IPS-20b (cell line): ENCODE data around the gene AQP1.

Source experiments
- H3K27ac ChIP-seq: one replicate; pipeline ENCODE4 v1.5.1; 2013; ENCODE audit warnings: low read length
- H3K27me3 ChIP-seq: 2 replicates; pipeline ENCODE4 v1.6.1; 2013; ENCODE audit warnings: mild to moderate bottlenecking, low read length, inconsistent platforms; ENCODE audit not compliant: insufficient read depth
- H3K36me3 ChIP-seq: 2 replicates; pipeline ENCODE4 v1.6.1; 2013; ENCODE audit warnings: low read depth, mild to moderate bottlenecking, inconsistent platforms, low read length, moderate library complexity; ENCODE audit not compliant: insufficient read depth
- H3K4me1 ChIP-seq: 2 replicates; pipeline ENCODE4 v1.6.1; 2013; ENCODE audit warnings: mild to moderate bottlenecking, control low read depth, inconsistent platforms, low read length, moderate library complexity; ENCODE audit not compliant: insufficient read depth
- H3K4me3 ChIP-seq: 2 replicates; pipeline ENCODE4 v1.5.1; 2013; ENCODE audit warnings: mild to moderate bottlenecking, low read length, inconsistent platforms
- H3K9ac ChIP-seq: 2 replicates; pipeline ENCODE4 v1.6.1; 2013; ENCODE audit warnings: low read depth, mild to moderate bottlenecking, inconsistent platforms, low read length, moderate library complexity
- H3K9me3 ChIP-seq: 2 replicates; pipeline ENCODE4 v1.6.1; 2013; ENCODE audit warnings: mild to moderate bottlenecking, low read depth, low read length, inconsistent platforms; ENCODE audit not compliant: insufficient read depth

Gene AQP1

GRCh38 chr7:30925117-30925516 is 13.5 kb downstream of the AQP1 start:
- H3K4me3 ChIP-seq: no peak overlapping the region
- no peaks in the 10 kb centered on the region for H3K4me1 ChIP-seq
- no peaks in the 10 kb centered on the region for H3K9me3 ChIP-seq
- no peak overlapping the region for H3K9ac ChIP-seq
- H3K27me3 ChIP-seq: no peaks in the 10 kb centered on the region
- H3K36me3 ChIP-seq: no peaks in the 10 kb centered on the region
- no peak overlapping the region for H3K27ac ChIP-seq

DNA sequence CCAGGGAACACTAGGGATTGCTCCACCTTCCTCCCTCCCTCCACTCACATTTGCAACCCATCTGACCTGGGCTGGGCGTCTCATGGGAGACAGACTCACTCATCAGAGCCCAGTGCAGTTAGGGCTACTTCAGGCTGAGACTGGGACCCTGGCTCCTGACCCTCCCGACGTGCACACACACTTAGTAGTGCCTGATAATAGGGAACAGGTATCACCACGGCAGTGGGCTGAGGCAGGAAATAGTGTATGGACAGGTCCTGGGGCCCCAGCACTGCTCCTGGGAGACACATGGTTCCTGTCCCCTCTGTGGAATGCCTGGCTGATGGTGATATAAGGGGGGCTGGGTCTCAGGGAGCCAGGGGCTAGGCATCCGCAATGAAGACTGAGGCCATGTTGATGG is 14.3 kb downstream of the AQP1 start:
- H3K4me1 ChIP-seq: no peaks in the 10 kb centered on the region
- no peaks in the 10 kb centered on the region for H3K9me3 ChIP-seq
- H3K27ac ChIP-seq: no peak overlapping the region
- no peak overlapping the region for H3K9ac ChIP-seq
- no peaks in the 10 kb centered on the region for H3K27me3 ChIP-seq
- no peaks in the 10 kb centered on the region for H3K36me3 ChIP-seq
- H3K4me3 ChIP-seq: no peak overlapping the region

DNA sequence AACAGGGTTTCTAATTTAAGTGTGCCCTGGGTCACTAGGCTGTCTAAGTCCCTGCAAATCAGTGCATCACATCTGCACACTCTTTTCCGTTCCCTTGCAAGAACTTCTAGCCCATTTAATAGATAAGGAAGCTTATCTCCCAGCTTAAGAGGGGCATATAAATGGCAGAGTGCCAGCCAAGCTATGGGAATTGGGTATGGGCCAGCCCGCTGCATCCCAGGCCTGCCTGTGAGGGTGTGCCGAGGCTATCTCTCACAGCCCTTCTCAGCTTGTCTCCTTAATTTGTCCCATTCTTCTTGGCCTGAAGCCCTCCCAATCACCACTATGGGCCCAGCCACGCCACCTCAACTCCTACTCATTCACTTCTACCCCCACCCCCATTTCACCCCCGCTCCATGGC is 14.7 kb downstream of the AQP1 start:
- no peaks in the 10 kb centered on the region for H3K4me1 ChIP-seq
- H3K27me3 ChIP-seq: no peaks in the 10 kb centered on the region
- H3K9me3 ChIP-seq: no peaks in the 10 kb centered on the region
- no peaks in the 10 kb centered on the region for H3K36me3 ChIP-seq
- H3K9ac ChIP-seq: no peak overlapping the region
- no peak overlapping the region for H3K4me3 ChIP-seq
- no peak overlapping the region for H3K27ac ChIP-seq

DNA sequence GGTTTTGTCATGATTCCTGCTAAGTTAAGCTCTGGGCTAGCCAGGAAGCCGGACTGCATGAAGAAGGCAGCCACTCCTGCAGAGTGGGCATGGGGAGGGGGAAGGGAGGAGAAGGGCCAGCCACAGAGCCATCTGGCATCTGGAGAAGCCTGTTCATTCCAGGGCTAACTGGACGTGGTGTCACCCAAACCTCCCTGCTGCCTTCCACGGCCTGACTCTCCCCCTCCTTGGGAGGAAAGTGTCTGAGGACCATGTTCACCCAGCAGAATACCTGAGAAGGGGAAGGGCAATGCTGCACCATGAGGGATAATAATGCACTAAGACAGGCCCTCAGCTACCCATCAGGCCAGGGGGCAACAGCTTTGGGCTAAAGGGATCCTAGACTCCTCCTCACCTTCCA is 15.4 kb downstream of the AQP1 start:
- no peaks in the 10 kb centered on the region for H3K9me3 ChIP-seq
- no peak overlapping the region for H3K4me3 ChIP-seq
- no peaks in the 10 kb centered on the region for H3K36me3 ChIP-seq
- H3K4me1 ChIP-seq: no peaks in the 10 kb centered on the region
- H3K27me3 ChIP-seq: no peaks in the 10 kb centered on the region; the same call in 1 of the 2 replicates
- H3K9ac ChIP-seq: no peak overlapping the region
- no peak overlapping the region for H3K27ac ChIP-seq

GRCh38 chr7:30927559-30927958 is 15.9 kb downstream of the AQP1 start:
- Histone ChIP-seq H3K4me3 (no peak overlapping the region), H3K27ac (no peak overlapping the region), H3K9ac (no peak overlapping the region), H3K9me3 (no peaks in the 10 kb centered on the region), H3K36me3 (no peaks in the 10 kb centered on the region), H3K4me1 (no peaks in the 10 kb centered on the region), H3K27me3 (peaks cover 4% of the 10 kb centered on the region)

DNA sequence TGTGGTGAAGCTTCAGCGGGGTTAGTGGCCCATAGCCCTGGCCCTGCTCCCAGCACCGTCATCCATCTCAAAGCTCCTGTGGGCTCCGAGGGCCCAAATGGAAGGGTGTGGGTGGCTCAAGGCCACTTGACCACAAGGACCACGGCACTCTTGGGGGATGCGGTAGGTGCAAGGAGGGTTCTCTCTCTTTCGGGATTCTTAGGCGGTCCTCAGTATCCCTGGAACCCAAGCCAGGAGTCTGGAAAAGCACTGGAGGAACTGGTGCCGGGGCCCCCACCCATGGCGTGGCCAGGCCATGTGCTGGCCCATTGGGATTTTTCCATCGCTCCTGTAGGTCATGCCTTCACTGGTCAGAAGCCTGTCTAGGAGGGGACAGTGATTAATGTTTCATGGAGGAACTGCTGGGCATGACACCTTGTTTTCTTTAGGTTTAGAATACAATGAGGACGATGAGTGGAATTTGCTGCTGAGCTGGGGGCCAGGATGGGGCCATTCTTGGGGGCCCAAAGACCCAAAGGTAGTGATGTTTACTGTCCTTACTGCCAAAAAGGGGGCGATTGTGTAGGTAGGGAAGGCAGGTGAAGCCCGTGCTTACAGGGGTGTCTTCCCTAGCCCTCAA is 16.7 kb downstream of the AQP1 start:
- Histone ChIP-seq H3K27ac (no peak overlapping the region), H3K9ac (no peak overlapping the region), H3K4me3 (no peak overlapping the region), H3K36me3 (no peaks in the 10 kb centered on the region), H3K4me1 (no peaks in the 10 kb centered on the region), H3K27me3 (peaks cover 11% of the 10 kb centered on the region), H3K9me3 (no peaks in the 10 kb centered on the region)

DNA sequence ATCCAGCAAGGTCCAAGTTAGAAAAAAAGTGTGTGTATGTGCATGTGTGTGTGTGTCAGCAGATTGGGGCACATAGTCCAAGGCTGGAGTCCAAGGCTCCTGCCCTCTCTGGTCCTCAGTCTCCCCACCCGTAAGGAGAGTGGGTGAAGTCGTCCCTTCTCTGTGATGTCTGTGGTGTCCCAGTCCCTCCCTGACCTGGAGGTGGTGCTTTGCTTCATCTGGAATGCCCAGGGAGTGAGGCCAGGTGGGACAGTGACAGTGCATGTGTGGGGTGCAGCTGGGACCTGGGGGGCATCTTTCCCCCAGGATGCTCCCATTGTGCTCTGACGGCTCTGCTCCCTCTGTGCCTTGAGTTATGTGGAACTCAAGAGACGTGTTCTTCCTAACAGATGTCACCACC is 18.0 kb downstream of the AQP1 start:
- Histone ChIP-seq H3K4me1 (no peaks in the 10 kb centered on the region), H3K27ac (no peak overlapping the region), H3K4me3 (no peak overlapping the region), H3K9me3 (no peaks in the 10 kb centered on the region), H3K36me3 (no peaks in the 10 kb centered on the region), H3K27me3 (peaks cover 18% of the 10 kb centered on the region), H3K9ac (no peak overlapping the region)

- H3K4me3 ChIP-seq: no peak overlapping the region
- H3K27me3 ChIP-seq: peaks cover 19% of the 10 kb centered on the region
- H3K9ac ChIP-seq: no peak overlapping the region
- no peaks in the 10 kb centered on the region for H3K4me1 ChIP-seq
- no peaks in the 10 kb centered on the region for H3K36me3 ChIP-seq
- H3K27ac ChIP-seq: no peak overlapping the region
- no peaks in the 10 kb centered on the region for H3K9me3 ChIP-seq
These were observed 19.0 kb downstream of the AQP1 start for GRCh38 chr7:30930621-30931020.

GRCh38 chr7:30931161-30931928 is 19.7 kb downstream of the AQP1 start:
- H3K36me3 ChIP-seq: no peaks in the 10 kb centered on the region
- no peak overlapping the region for H3K9ac ChIP-seq
- peaks cover 19% of the 10 kb centered on the region for H3K27me3 ChIP-seq
- H3K4me1 ChIP-seq: no peaks in the 10 kb centered on the region
- no peak overlapping the region for H3K27ac ChIP-seq
- H3K9me3 ChIP-seq: no peaks in the 10 kb centered on the region
- H3K4me3 ChIP-seq: no peak overlapping the region

DNA sequence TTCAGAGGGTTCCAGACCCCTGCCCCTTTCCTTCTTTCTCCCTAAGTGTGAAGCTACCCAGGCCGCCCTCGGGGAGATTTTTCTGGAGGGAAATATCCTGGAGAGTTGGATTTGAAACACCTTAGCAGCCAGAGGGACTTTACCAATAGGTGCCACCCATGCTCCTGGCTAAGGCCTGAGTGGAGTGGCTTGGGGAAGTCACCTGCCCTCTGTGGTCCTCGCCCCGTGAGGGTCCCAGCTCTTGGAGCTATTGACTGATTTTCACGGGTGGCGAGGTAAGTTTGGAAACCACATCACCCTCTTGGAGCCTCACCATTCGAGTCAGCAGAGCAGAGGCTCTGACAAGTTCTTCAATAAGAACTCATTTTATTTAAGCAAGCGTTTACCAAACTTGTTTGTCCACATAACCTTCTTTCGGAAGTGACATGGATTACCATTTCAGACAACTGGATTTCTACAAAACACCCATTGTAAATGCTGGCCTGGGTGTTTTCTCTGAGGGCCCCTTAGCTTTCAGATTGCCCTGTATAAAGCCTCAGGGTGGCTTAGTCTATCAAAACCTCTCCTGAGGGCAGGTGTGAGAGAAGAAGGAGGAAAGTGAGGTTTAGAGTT is 20.4 kb downstream of the AQP1 start:
- Histone ChIP-seq H3K27me3 (peaks cover 19% of the 10 kb centered on the region), H3K4me3 (no peak overlapping the region), H3K27ac (no peak overlapping the region), H3K9ac (no peak overlapping the region), H3K9me3 (no peaks in the 10 kb centered on the region), H3K4me1 (no peaks in the 10 kb centered on the region), H3K36me3 (no peaks in the 10 kb centered on the region)

GRCh38 chr7:30932562-30932961 is 20.9 kb downstream of the AQP1 start:
- no peaks in the 10 kb centered on the region for H3K36me3 ChIP-seq
- no peak overlapping the region for H3K27ac ChIP-seq
- no peak overlapping the region for H3K9ac ChIP-seq
- H3K4me3 ChIP-seq: no peak overlapping the region
- H3K9me3 ChIP-seq: no peaks in the 10 kb centered on the region
- H3K27me3 ChIP-seq: peaks cover 19% of the 10 kb centered on the region
- H3K4me1 ChIP-seq: no peaks in the 10 kb centered on the region
